Measurements from ENCODE around the gene ZNF366.

ZNF366 gene

DNA sequence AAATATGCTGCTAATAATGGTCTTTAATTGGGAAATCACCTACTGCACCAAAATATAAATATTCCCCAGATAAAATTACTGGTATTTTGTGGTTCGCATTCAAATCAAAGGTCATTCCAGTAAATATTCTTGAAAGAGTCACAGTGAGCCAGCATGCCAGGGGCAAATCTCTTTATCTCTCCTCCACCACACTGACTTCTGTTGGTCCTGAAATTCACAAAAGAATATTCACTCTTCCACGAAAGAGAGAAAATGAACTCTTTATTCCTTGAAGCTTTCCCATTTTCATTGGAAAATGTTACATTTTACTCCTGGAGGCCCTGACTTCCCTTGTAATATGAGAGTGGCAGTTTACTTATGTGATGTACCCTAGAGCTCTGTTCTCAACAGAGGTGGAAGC is 39.7 kb downstream of the ZNF366 start:
- no peak for DNase-seq (ENCODE audit: low read depth in 2 of 2)

DNA sequence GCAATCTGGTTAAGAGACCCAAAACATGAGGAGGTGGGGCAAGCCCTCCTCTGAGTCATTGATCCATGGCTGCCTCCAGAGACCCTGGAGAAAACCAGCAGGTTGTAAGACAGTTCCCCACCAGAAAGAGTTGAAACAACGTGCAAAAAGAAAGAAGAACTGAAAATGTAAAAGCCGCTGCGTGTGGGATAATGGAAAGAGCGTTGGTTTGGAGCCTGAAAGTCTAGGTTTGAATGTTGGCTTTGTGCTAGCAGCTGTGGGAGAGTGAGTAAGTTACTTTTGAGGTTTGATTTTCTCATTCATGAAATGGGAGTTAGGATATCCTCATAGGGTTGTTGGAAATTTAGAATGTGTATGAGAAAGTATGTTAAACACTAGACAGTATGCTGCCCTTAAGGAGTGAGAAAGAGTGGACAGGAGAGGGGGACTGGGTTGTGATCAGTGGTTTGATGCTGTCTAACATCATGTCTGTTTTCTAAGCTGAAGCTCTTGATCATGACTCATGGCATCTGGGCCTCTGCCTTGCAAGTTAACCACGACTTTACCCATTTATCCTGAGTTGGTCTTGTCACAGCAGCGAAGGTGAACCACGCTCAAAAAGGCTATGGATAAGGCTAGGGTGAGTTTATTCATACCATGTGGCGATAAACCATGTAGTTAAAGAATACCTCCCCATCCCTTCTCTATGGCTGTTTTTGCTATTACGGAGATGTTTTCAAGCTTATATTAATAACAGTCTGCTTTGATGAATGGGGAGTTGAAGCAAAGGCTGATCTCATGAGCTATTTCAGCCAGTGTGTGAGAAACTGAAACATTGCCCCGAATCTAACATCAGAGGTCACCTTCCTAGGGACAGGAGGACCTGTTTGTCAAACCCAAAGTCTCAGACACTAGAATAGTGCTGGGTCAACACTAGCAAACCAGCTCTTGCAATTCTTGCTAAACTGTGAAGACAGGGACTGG is 41.3 kb downstream of the ZNF366 start:
- peak in 1 of 2 donors; percentile 2 for DNase-seq (ENCODE audit: low read depth in 2 of 2)

DNA sequence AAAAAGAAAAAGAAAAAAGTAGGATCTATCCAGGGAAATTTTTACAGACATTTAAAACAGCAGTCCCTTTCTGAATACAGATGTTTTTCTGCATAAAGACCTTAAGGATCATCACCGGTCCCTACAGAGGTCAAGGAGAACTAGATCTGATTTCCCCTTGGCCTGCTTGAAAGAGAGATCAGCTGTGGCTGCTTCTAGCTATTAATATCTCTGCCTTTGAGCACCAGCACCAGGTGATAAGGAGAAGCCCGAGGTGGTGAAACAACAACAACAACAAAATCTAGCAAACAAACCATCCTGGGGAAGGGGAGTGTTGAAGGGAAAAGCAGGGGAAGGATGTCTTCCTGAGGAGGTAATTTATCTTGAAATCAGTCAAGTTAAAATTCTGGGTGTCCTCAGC is 42.1 kb downstream of the ZNF366 start:
- DNase-seq (ENCODE audit: low read depth in 2 of 2) = no peak

DNA sequence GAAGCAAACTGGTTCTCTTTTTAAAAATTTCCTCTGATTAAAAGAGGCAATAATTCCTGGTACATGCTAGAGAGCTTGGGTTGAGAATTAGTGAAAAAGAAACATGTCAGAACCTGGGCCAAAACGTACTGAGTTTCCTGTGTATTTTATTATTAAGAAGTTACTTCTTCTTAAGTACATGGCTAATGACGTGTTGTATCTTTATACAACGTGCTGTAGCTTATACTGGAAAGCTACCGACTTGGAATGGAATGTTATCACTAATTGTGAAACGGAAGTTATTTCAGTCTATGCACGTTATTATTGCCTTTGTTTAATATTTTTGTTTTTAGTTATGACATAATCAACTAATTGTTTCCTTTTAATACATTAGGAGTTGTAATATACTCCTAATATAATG is 43.1 kb downstream of the ZNF366 start:
- DNase-seq (ENCODE audit: low read depth in 2 of 2) = no peak

DNA sequence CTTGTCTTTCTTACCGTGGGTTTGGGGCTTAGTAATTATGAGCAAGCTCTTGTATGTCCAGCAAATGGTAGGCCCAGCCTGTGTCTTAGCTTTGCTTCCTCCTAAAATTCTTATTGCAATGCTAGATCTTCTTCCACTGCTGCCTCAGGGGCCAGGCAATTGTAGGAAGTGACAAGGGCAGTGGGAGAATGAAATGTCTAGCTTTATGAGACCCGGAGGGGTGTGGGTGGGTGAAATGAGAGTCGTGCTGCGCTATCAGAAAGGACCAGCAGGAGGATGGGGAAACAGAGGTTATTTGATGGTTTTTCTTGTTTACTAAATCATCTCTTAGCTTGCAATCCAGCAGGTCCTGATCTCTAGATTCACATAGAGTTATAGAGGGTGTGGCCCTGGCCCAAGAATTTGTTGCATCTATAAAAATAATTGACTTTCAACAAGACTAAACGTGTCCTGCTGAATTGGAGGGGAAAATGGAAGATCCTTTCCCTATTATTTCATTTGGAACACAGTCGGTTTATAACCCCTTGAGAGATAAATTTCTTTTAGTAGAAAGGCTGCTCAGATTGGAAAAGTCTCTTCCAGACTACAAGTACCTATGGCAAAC is 43.7 kb downstream of the ZNF366 start:
- DNase-seq (ENCODE audit: low read depth in 2 of 2) = no peak

DNA sequence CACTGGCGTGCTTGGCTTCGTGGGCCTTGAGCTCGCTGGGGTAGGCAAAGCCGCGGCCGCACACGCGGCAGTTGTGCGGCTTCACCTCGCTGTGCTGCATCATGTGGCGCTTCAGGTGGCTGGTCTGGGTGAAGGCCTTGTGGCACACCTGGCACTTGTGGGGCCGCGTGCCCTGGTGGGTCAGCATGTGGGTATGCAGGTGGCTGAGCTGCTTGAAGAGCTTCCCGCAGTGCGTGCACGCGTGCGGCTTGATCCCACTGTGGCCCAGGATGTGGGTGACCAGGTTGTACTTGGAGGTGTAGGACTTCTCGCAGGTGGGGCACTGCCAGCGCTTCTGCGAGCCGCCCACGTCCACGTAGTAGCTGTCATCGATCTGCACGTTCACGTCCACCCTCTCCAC is 46.8 kb downstream of the ZNF366 start:
- DNase-seq (ENCODE audit: low read depth in 2 of 2) = no peak

DNA sequence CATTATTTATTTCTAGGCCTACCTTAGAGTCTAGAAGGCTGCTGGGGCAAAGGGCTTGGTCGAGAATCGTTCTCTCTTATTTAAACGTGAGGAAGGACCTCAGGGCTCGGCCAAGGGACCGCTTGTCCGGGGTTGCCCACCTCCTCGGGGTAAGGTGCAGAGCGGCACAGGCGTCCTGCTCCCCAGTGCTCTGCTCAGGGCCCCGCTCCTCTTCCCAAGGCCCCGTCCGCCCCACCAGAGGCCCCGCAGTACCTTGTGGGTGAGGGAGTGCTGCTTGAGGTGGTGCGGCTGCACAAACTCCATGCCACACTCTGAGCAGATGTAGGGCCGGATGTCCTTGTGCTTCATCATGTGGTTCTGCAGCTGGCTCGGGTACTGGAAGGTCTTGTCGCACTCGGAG is 47.3 kb downstream of the ZNF366 start:
- DNase-seq (ENCODE audit: low read depth in 2 of 2) = no peak

DNA sequence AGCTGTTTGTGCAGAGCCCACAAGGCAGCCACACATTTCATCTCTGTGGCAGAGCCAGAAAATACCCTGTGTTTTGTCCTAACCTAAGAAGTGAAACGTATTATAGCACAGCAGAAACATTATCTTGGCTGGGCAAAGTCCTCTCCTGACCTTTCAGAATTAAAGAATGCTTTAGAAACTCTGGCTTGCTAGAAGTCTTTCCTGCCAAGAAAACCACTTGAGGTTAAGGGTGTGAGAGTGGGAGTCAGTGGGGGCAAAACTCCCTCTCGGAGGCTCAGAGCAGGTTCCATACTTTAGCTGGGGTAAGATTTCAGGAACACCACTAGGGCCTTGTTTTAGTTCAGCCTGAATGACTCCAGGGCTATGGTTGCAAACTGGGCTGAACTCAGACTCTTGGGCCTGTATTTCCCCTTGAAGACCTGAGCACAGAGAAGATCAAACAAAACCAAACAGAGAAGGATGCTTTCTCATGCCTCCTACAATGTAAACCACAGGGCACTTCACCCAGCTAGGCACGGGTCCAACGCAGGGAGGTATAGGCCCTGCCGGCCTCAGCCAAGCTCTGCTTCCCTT is 48.0 kb downstream of the ZNF366 start:
- DNase-seq (ENCODE audit: low read depth in 2 of 2) = no peak

DNA sequence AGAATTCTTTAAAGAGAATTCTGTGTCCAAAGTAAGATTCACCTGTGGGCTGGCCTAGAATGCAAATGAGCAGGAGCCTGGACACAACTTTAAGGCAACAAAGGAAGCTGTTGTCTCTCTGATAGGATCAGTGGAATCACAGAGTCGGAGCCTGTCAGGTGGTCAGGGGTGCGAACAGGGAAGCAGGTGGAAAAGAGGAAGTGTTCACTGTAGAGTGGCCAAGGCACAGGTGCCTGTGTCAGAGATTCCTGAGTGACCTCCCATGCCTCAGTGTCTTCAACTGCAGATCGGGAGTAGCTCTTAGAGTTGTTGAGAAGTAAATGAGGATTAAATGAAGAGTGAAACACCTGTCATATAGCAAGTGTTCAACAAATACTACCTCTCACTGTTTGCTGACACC is 48.8 kb downstream of the ZNF366 start:
- DNase-seq (ENCODE audit: low read depth in 2 of 2) = no peak

DNA sequence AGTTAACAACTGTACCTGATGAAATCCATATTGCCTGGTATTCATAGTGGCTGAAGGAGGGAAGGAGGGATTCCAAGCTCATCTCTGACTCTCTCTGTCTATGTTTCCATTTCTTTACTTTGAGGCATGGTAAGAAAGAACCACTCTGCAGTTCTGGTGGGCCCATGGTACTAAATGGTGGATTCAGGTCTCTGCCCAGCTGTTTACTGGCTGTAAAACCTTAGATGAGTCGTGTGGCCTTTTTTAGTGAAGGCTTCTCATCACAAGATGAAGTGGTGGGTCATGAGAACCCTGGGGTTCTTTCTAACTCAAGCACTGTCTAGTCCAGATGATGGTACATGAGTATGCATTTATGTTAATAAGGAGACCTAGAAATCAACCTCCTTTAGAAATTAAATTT is 49.7 kb downstream of the ZNF366 start:
- DNase-seq (ENCODE audit: low read depth in 2 of 2) = no peak

DNA sequence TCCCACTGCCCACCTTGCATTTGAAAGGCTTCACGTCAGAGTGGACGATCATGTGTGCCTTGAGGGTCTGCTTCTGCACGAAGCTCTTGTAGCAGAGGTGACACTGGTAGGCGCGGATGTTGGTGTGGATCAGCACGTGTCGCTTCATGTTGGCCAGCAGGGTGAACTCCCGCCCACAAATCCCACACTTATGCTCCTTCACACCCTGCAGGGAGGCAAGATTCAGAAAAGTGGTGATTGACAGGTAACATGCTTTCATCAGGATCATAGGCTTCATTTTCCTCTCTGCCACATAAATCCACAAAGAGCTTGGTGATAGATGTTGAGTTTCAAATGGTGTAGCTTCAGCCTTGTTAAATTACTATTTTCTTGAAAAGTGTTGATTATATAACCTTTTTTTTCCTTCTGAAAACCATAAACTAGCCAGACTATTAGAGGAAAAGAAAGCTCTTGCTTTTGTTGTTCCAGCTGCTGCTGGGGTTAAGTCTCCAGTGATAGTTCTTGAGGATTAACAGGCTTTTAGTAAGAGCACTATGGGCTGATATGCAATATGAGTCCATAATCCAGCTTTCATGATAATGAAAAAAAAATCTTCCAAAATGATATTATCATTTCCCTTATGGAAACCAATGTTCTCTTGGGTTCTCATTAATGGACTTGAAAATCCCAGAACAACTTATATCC is 50.7 kb downstream of the ZNF366 start:
- DNase-seq (ENCODE audit: low read depth in 2 of 2) = no peak

DNA sequence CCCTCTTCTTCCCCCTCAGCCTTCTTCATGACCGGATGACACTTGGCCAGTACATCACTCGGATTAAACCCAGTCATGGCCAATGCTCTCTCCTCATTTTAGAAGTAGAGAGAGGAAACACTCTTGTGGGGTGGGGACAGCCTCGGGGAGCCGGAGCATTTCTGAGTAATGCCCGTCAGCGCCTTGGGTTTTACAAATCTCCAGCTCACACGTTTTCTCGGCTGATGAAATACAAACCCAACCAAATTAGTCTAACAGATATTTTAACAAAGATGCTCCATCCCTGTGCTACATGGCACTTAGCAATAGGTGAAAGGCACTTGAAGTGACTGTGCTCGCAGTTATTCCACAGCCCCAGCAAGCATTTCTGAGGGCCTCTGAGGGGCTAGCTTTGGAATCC is 51.7 kb downstream of the ZNF366 start:
- no peak for DNase-seq (ENCODE audit: low read depth in 2 of 2)

DNA sequence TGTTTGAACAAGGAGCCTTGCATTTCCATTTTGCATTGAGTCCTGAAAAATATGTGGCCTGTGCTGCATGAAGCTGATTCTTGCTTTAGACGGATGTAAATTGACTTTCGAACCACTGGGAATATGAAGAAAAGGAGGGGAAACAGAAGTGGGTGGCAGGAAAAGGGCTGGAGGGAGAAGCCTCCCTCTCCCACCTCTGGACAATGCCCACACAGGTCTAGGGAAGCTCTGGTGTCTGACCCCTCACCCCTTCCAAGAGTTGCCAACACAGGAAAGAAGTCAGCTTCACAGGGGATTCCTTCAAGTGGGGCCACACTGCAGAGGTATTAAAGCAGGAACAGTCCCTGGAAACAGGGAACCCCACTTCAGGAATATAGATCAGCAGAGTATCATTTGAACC is 52.2 kb downstream of the ZNF366 start:
- no peak for DNase-seq (ENCODE audit: low read depth in 2 of 2)

DNA sequence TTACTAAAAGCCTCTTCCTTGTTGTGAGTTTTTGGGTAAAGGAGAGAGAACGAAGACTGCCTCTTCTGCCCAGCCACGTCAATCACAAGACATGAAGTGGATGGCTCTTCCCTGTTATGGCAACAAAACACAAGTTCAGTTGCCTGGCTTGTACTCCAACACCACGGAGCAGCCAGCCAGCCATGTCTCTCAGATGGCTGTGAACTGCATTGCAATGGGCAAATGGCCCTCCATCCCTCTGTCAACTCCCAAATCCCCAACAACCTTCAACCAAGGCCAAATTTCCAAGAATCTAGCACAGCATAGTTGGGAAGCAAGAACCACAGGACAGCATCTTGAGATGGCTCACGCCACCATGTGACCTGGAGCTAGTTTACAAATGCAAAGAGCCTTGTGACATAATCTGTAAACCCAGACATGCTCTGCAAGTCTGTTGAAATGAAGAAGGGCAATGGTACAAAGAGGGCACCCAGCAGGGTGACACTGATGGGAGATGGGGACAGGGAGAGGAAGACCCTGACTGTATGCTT is 53.9 kb downstream of the ZNF366 start:
- no peak for DNase-seq (ENCODE audit: low read depth in 2 of 2)

DNA sequence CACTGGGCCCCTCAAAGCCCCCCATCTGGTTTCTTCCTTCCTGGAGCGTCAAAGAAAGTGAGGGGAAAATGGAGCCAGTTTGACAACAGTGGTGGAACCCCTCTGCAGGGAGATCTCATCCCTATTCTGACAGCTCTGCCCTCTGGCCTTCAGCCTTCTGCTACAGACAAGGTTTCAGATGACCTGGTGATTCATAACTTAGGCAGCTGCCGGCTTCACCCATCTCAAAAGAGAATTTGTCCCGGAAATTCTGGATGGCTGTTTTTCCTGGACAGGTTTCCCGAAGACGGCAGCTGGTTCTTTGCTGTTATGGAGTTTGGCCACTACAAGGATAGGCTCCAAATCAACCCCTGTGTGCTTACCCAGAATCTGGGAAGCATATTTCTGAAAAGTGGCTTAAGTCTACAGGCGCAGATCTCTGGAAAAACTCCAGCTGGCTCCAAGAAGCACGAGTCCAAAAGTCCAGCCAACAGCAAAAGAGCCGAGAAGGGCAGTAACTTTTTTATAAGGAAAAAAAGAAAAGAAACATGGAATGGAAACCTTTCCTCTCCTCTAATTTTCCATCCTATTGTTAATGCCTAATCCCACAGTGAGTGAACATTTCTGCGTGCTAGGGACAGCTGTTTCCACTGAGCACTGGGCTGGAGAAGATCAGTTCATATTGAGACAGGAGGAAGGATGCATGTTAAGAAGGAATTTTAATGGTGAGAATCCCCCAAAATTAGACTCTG is 54.5 kb downstream of the ZNF366 start:
- DNase-seq (ENCODE audit: low read depth in 2 of 2) = no peak

DNA sequence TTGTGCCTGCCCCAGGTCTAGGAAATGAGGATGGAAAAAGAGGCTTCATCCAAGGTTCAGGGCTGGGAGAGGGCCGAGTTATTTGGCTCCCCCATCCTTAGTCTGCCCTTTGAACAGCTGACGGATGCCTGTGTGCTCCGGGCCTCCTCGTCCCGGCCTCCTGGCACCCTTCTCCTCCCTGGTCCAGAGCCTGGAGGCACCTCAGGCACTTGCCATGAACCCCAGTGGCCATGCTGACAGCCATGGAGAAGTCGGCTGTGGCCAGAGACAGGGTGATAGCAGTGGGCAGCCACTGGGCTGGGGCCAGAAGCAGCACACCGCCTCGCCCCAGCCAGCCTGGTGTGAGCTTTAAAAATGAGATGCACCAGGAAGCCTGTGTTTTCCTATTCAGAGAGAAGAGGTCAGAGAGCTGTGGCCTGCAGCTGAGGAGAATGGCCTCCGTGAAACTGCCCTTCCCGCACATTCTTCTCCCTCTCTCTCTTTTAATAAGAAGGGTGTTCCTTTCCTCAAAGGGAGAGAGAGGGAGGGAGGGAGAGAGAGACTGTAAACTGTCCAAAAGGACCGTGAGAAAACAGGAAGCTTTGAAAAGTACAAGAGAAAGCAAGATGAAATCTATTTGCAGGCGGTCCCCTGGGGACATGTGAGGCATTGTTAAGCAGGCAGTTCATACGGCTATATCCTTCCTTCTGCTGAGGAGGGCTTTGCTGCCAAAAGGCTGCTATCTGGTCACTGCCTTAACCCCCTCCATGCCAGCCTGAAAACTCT is 55.3 kb downstream of the ZNF366 start:
- DNase-seq (ENCODE audit: low read depth in 2 of 2) = no peak

DNA sequence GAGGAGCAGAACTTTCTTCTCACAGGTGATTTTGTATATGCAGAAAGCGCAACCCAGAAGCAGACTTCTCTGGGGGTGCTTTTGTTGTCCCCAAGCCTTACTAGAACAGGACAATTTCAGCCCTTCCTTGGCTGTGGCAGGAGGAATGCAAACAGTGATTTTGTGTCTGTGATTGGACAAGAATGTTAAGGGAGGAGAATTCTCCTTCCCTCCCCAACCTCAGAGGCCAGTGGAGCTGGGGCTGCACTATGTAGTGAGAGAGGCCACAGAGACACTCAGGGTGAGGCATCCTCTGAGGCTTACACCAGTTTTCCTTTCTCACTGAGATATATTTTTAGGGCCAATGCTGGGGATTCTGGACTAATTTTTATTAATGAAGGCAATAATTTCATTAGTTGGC is 58.8 kb downstream of the ZNF366 start:
- DNase-seq (ENCODE audit: low read depth in 2 of 2) = no peak

DNA sequence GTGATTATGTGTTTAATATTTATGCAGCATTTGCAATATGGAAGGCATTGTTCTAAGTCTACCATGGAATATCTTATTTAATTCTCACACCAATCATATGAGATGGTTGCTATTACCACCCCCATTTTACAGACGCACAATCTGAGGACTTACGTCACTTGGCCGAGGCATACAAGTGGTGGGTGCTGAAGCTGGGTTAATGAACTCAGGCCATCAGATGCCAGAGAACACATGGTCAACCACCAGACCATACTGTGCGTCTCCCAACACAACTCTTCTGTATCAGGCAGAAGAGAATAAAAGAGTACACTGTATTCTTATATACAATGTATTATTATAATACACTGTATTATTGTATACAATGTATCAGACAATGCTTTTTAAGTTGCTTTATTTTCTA is 59.5 kb downstream of the ZNF366 start:
- DNase-seq (ENCODE audit: low read depth in 2 of 2) = no peak

DNA sequence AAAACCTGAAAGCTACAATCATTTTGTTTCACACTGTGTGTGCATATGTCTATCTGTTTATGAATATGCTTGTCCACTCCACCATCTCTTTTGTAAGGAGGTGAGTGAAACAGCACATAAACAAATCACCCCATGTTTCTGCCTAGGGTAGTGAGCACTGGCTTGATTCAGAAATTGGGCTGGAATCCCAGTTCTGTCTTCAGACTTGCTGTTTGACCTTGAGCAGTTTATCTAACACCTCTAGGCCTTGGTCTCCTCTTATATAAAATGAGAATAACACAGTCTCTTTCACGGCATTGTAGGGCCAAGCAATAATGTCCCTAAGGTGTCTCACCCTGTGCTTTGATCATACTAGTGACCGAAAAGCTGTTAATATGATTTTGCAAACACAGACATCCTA is 61.2 kb downstream of the ZNF366 start:
- DNase-seq (ENCODE audit: low read depth in 2 of 2) = no peak

DNA sequence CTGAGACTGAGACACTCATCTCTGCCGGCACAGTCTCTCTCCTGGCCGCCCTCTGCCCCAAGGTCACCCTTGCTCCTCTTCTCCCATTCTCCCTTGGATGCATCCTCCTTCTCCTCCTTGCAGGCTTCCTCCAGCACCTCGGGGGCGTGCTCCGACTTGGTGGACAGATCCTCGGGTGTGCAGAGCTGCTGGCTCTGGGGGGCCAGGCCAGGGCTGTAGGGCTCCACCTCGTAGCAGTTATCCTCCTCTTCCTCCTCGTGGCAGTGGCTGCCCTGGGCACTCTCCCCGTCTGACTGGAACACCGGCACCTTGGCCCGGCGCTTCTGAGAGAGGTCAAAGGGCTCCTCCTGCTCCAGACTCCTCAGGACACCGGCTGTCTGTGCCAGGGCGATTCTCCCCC is 63.3 kb downstream of the ZNF366 start:
- no peak for DNase-seq (ENCODE audit: low read depth in 2 of 2)
